MM.1S (cell line): ENCODE data around the gene MCF2L2.

ENCODE experiments used
- DNase-seq: peaks from one replicate; pipeline ENCODE4 v3.0.0-alpha.2; 2015
- H2AFZ ChIP-seq: fragments of 300-600 bp; sonication (generic); 2 replicates; pipeline ENCODE4 v1.6.0; 2016; ENCODE audit warnings: antibody characterized with exemption, low read length
- H3F3A ChIP-seq: fragments of 300-600 bp; sonication (generic); 2 replicates; pipeline ENCODE4 v1.6.1; 2016; ENCODE audit warnings: mild to moderate bottlenecking, antibody characterized with exemption, low read length, moderate library complexity, mixed read lengths; ENCODE audit not compliant: insufficient read depth
- H3K27ac ChIP-seq: fragments of 300-600 bp; sonication (generic); 2 replicates; pipeline ENCODE4 v1.5.1; 2016; ENCODE audit warnings: mild to moderate bottlenecking, low read length
- H3K27me3 ChIP-seq: fragments of 300-600 bp; sonication (generic); replicated peaks from 2 replicates; pipeline ENCODE4 v1.6.0; 2016; ENCODE audit warnings: low read length; ENCODE audit not compliant: insufficient read depth
- H3K36me3 ChIP-seq: fragments of 300-600 bp; sonication (generic); replicated peaks from 2 replicates; pipeline ENCODE4 v1.6.1; 2016; ENCODE audit warnings: mild to moderate bottlenecking, low read length, mixed read lengths; ENCODE audit not compliant: insufficient read depth
- H3K4me1 ChIP-seq: fragments of 300-600 bp; sonication (generic); 2 replicates; pipeline ENCODE4 v1.6.1; 2016; ENCODE audit warnings: low read length, mixed read lengths
- H3K4me2 ChIP-seq: fragments of 300-600 bp; sonication (generic); 2 replicates; pipeline ENCODE4 v1.6.0; 2016; ENCODE audit warnings: low read depth, low read length
- H3K4me3 ChIP-seq: fragments of 300-600 bp; sonication (generic); 2 replicates; pipeline ENCODE4 v1.5.1; 2016; ENCODE audit warnings: low read length, mixed read lengths
- H3K79me2 ChIP-seq: fragments of 300-600 bp; sonication (generic); 2 replicates; pipeline ENCODE4 v1.6.1; 2016; ENCODE audit warnings: mixed run types, low read length, mixed read lengths
- H3K9ac ChIP-seq: fragments of 300-600 bp; sonication (generic); 2 replicates; pipeline ENCODE4 v1.6.1; 2016; ENCODE audit warnings: low read length, mixed read lengths
- H3K9me2 ChIP-seq: fragments of 300-600 bp; sonication (generic); replicated peaks from 2 replicates; pipeline ENCODE4 v1.6.1; 2016; ENCODE audit warnings: mild to moderate bottlenecking, low read length, mixed read lengths; ENCODE audit not compliant: insufficient read depth
- H3K9me3 ChIP-seq: fragments of 300-600 bp; sonication (generic); replicated peaks from 2 replicates; pipeline ENCODE4 v1.6.1; 2016; ENCODE audit warnings: mild to moderate bottlenecking, low read length, mixed read lengths; ENCODE audit not compliant: insufficient read depth
- H4K20me1 ChIP-seq: fragments of 300-600 bp; sonication (generic); 2 replicates; pipeline ENCODE4 v1.6.1; 2016; ENCODE audit warnings: mild to moderate bottlenecking, low read length, moderate library complexity, mixed read lengths; ENCODE audit not compliant: insufficient read depth
- EZH2 ChIP-seq: fragments of 300-600 bp; sonication (generic); optimal IDR thresholded peaks from 2 replicates; pipeline ENCODE3; 2017; ENCODE audit warnings: low read depth, mild to moderate bottlenecking, antibody characterized with exemption, low read length, mixed read lengths
- EZH2phosphoT487 ChIP-seq: fragments of 300-600 bp; sonication (generic); IDR thresholded peaks from 2 replicates; pipeline ENCODE4 v1.6.1; 2018; ENCODE audit warnings: antibody characterized with exemption, low read length
- TF ChIP-seq, protein P1 (sequence below): fragments of 300-600 bp; sonication (generic); IDR thresholded peaks from 2 replicates; pipeline ENCODE4 v1.5.1; 2016; ENCODE audit warnings: antibody characterized with exemption, low read length, mixed read lengths

Gene MCF2L2

DNA sequence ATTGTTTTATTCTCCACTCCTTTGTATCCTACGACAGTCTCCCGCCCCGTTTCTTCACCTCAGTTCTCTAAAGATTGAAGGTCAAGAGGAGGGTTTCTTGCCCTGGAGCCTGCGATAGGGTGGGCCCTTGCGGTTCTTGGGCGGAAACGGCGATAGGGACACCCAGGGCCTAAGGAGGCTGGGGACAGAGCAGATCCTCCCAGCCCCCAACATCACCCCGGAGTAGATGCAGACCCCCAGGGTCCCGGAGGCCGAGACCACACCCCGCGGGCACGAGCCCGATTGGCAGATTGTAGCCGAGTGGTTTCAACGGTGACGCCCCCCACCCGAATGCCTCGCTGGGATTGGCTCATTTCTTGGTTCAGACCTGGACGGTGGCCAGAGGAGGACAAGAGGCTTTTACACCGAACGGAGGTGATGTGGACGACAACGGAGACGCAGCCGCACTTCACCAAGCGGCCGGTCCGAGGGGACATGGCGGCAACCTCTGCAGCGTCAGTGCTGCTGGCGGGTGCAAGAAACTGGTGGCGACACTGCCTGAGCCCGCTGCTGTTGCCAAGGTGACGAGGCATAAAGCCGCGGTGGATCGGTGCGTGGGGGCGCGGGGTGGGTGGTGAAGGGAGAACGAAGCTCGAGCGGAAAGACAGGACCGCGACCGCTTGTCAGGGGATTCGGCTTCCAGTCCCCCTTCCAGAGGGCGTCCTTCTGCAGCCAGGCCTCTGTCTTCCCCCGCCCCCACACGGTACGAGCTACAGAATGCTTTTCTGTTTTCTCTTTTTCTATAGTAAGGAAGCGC, 19.0 kb upstream of the MCF2L2 start:
- Histone ChIP-seq H3K4me3 (peak overlapping the region; percentile 95), H3K9me3 (no peaks in the 10 kb centered on the region), H3K27me3 (no peaks in the 10 kb centered on the region), H3K4me2 (peak overlapping the region; percentile 84), H3K9me2 (no peaks in the 10 kb centered on the region), H3F3A (peaks cover 14% of the 10 kb centered on the region; the same call in 1 of the 2 replicates), H3K27ac (peak overlapping the region; percentile 66; the same call in 1 of the 2 replicates), H3K36me3 (no peaks in the 10 kb centered on the region), H4K20me1 (no peaks in the 10 kb centered on the region), H3K79me2 (peaks cover 38% of the 10 kb centered on the region), H2AFZ (peak overlapping the region; percentile 93), H3K9ac (peak overlapping the region; percentile 85), H3K4me1 (peaks cover 7% of the 10 kb centered on the region; the same call in 1 of the 2 replicates)
- TF ChIP-seq EZH2phosphoT487 (no peak), EZH2 (no peak)
- TF ChIP-seq, protein P1, sequence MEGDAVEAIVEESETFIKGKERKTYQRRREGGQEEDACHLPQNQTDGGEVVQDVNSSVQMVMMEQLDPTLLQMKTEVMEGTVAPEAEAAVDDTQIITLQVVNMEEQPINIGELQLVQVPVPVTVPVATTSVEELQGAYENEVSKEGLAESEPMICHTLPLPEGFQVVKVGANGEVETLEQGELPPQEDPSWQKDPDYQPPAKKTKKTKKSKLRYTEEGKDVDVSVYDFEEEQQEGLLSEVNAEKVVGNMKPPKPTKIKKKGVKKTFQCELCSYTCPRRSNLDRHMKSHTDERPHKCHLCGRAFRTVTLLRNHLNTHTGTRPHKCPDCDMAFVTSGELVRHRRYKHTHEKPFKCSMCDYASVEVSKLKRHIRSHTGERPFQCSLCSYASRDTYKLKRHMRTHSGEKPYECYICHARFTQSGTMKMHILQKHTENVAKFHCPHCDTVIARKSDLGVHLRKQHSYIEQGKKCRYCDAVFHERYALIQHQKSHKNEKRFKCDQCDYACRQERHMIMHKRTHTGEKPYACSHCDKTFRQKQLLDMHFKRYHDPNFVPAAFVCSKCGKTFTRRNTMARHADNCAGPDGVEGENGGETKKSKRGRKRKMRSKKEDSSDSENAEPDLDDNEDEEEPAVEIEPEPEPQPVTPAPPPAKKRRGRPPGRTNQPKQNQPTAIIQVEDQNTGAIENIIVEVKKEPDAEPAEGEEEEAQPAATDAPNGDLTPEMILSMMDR, result no peak
- peak; percentile 97 for DNase-seq

DNA sequence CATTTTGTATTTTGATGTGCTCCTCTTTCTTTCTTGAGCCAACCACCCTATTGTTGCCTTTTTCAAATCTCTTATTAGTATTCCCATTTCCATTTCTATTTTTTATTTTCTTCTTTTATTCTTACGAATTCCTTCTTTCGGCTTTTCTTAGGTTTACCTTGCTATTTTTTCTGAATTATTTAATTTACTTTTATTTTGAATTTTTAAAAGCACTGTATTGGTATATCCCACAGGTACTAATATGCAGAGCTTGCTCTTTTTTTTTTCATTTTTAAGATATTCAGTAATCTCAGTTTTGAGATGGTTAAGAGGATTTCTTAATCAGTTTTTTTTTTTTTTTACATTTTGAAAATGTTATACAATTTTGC, 18.4 kb upstream of the MCF2L2 start:
- Histone ChIP-seq H3K4me2 (peak overlapping the region; percentile 84), H4K20me1 (no peaks in the 10 kb centered on the region), H3K36me3 (no peaks in the 10 kb centered on the region), H3F3A (peaks cover 14% of the 10 kb centered on the region; the same call in 1 of the 2 replicates), H3K27me3 (no peaks in the 10 kb centered on the region), H3K9me2 (no peaks in the 10 kb centered on the region), H3K9me3 (no peaks in the 10 kb centered on the region), H2AFZ (peak overlapping the region; percentile 93), H3K27ac (peak overlapping the region; percentile 66; the same call in 1 of the 2 replicates), H3K4me1 (peaks cover 7% of the 10 kb centered on the region; the same call in 1 of the 2 replicates), H3K4me3 (peak overlapping the region; percentile 95), H3K79me2 (peaks cover 38% of the 10 kb centered on the region), H3K9ac (peak overlapping the region; percentile 85; the same call in 1 of the 2 replicates)
- no peak for DNase-seq
- TF ChIP-seq EZH2, result no peak
- TF ChIP-seq EZH2phosphoT487, result no peak
- TF ChIP-seq, protein P1, result no peak

DNA sequence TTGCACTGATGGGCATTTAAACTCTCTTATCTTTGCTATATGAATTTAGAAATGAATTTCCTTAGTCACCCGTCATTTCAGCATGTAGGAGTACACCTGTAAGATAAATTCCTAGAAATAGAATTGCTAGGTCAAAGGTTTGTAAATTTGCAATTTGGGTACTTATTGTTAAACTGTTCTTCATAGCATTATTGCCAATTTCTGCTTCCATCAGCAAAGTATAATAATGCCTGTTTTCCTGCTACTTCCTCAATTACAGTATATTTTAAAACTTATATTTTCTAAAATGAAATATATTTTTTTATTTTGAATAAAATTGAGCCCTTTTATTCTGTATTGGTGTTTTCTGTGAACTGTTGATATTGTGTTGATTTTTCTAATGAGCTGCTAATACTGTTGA, 16.3 kb upstream of the MCF2L2 start:
- Histone ChIP-seq H3K9me3 (no peaks in the 10 kb centered on the region), H3K36me3 (no peaks in the 10 kb centered on the region), H3K4me3 (no peak overlapping the region), H4K20me1 (no peaks in the 10 kb centered on the region), H3K27ac (no peak overlapping the region), H3K79me2 (peaks cover 23% of the 10 kb centered on the region), H3K4me1 (peaks cover 9% of the 10 kb centered on the region), H2AFZ (no peak overlapping the region), H3K27me3 (no peaks in the 10 kb centered on the region), H3K4me2 (no peak overlapping the region), H3K9me2 (no peaks in the 10 kb centered on the region), H3F3A (peaks cover 14% of the 10 kb centered on the region; the same call in 1 of the 2 replicates), H3K9ac (no peak overlapping the region)
- no peak for TF ChIP-seq EZH2phosphoT487
- no peak for DNase-seq
